ENCODE measurements around the gene TMEM187. TPM values are rescaled to one million over a fixed set of nuclear protein-coding genes. Genes with fewer than 3 reads are reported as not detected.
A peak's percentile ranks its signal among the peaks of the same experiment; 100 is the strongest.
"Not testable (repeated sequence)": the region's sequence is repeated elsewhere in the genome, so short reads cannot be mapped to it uniquely, and the experiment has no call there.

The TMEM187 gene
- total RNA-seq, 1 donor: 6.9 TPM

DNA sequence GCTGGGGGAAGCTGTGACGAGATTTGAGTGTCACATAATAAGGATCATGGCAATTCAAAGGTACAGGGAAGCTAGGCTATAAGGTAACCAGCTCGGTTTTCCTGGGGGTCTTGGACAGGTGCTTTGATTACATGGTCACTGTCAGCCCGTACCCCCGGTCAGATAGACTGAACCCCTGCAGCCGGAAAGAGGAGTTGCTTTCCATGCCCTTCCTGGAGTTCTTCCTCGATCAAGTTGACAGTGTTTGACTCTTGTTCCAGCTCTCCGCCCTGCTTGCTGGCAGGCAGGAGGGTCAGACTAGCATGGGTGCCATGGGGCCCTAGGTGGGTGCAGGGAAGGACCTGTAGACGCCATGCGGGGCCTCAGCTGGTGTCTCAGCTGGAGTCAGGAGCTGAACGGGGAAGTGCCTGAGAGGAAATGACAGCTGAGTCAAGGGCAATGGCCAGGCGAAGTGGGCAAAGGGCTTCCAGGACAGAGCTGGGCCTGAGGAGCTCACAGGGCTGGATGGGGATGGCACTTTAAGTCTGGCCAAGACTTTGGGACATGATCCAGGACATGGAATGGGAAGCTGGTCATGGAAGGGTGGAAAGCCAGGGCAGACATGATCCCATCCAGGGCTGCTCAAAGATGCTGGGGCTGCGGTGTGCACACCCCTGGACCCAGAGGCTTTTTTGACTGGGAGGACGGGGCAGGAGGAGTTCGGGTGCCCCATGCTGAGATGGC, 1.6 kb downstream of the TMEM187 start:
- peaks cover 32% of the 10 kb centered on the region for H3K79me2 ChIP-seq (ENCODE audit: insufficient read depth, low read length)
- no peaks in the 10 kb centered on the region for H3K27me3 ChIP-seq (ENCODE audit: insufficient read depth, low read length)
- H4K20me1 ChIP-seq (ENCODE audit: insufficient read depth, low read length): peaks cover 10% of the 10 kb centered on the region
- H3K4me1 ChIP-seq (ENCODE audit: insufficient read depth, low read length): peaks cover 15% of the 10 kb centered on the region
- H3K9me3 ChIP-seq (ENCODE audit: low read depth, low read length): no peaks in the 10 kb centered on the region
- H2AFZ ChIP-seq (ENCODE audit: low read length): no peak overlapping the region
- H3K36me3 ChIP-seq (ENCODE audit: insufficient read depth, low read length): no peaks in the 10 kb centered on the region
- H3K27ac ChIP-seq (ENCODE audit: low read depth, low read length): no peak overlapping the region
- TF ChIP-seq, protein P1, sequence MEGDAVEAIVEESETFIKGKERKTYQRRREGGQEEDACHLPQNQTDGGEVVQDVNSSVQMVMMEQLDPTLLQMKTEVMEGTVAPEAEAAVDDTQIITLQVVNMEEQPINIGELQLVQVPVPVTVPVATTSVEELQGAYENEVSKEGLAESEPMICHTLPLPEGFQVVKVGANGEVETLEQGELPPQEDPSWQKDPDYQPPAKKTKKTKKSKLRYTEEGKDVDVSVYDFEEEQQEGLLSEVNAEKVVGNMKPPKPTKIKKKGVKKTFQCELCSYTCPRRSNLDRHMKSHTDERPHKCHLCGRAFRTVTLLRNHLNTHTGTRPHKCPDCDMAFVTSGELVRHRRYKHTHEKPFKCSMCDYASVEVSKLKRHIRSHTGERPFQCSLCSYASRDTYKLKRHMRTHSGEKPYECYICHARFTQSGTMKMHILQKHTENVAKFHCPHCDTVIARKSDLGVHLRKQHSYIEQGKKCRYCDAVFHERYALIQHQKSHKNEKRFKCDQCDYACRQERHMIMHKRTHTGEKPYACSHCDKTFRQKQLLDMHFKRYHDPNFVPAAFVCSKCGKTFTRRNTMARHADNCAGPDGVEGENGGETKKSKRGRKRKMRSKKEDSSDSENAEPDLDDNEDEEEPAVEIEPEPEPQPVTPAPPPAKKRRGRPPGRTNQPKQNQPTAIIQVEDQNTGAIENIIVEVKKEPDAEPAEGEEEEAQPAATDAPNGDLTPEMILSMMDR (IDR thresholded peaks at IDR 0.05; ENCODE audit: extremely low read depth, low read depth, low read length): no peak
- DNase-seq (ENCODE audit: insufficient read length, low spot score, missing footprints): peak; percentile 76
- H3K4me2 ChIP-seq (ENCODE audit: insufficient read depth, low read length): peak overlapping the region; percentile 85
- H3K4me3 ChIP-seq (ENCODE audit: insufficient read depth, low read length): peak overlapping the region; percentile 99

GRCh38 chrX:153974726-153975286, 2.3 kb downstream of the TMEM187 start:
- Histone ChIP-seq H3K36me3 (ENCODE audit: insufficient read depth, low read length) (no peaks in the 10 kb centered on the region), H2AFZ (ENCODE audit: low read length) (no peak overlapping the region), H3K79me2 (ENCODE audit: insufficient read depth, low read length) (peaks cover 25% of the 10 kb centered on the region), H3K4me2 (ENCODE audit: insufficient read depth, low read length) (no peak overlapping the region), H3K27ac (ENCODE audit: low read depth, low read length) (no peak overlapping the region), H3K27me3 (ENCODE audit: insufficient read depth, low read length) (no peaks in the 10 kb centered on the region), H3K4me1 (ENCODE audit: insufficient read depth, low read length) (peaks cover 10% of the 10 kb centered on the region), H3K9me3 (ENCODE audit: low read depth, low read length) (no peaks in the 10 kb centered on the region), H3K4me3 (ENCODE audit: insufficient read depth, low read length) (no peak overlapping the region), H4K20me1 (ENCODE audit: insufficient read depth, low read length) (peaks cover 5% of the 10 kb centered on the region)
- DNase-seq (ENCODE audit: insufficient read length, low spot score, missing footprints): peak; percentile 65
- TF ChIP-seq, protein P1 (IDR thresholded peaks at IDR 0.05; ENCODE audit: extremely low read depth, low read depth, low read length): no peak

- H3K4me1 ChIP-seq (ENCODE audit: insufficient read depth, low read length); H4K20me1 ChIP-seq (ENCODE audit: insufficient read depth, low read length); H3K36me3 ChIP-seq (ENCODE audit: insufficient read depth, low read length); DNase-seq (ENCODE audit: insufficient read length, low spot score, missing footprints); H3K9me3 ChIP-seq (ENCODE audit: low read depth, low read length); H2AFZ ChIP-seq (ENCODE audit: low read length); H3K27me3 ChIP-seq (ENCODE audit: insufficient read depth, low read length); H3K79me2 ChIP-seq (ENCODE audit: insufficient read depth, low read length); H3K27ac ChIP-seq (ENCODE audit: low read depth, low read length); H3K4me3 ChIP-seq (ENCODE audit: insufficient read depth, low read length); H3K4me2 ChIP-seq (ENCODE audit: insufficient read depth, low read length): not testable (repeated sequence)
Measured at GRCh38 chrX:153980394-153980793, 7.8 kb downstream of the TMEM187 start.

- Histone ChIP-seq H3K4me2 (ENCODE audit: insufficient read depth, low read length) (no peak overlapping the region), H3K4me3 (ENCODE audit: insufficient read depth, low read length) (no peak overlapping the region), H3K79me2 (ENCODE audit: insufficient read depth, low read length) (peaks cover 2% of the 10 kb centered on the region), H3K27ac (ENCODE audit: low read depth, low read length) (no peak overlapping the region), H3K27me3 (ENCODE audit: insufficient read depth, low read length) (no peaks in the 10 kb centered on the region), H4K20me1 (ENCODE audit: insufficient read depth, low read length) (no peaks in the 10 kb centered on the region), H3K9me3 (ENCODE audit: low read depth, low read length) (no peaks in the 10 kb centered on the region), H2AFZ (ENCODE audit: low read length) (no peak overlapping the region), H3K4me1 (ENCODE audit: insufficient read depth, low read length) (no peaks in the 10 kb centered on the region), H3K36me3 (ENCODE audit: insufficient read depth, low read length) (peaks cover 4% of the 10 kb centered on the region)
- TF ChIP-seq, protein P1 (IDR thresholded peaks at IDR 0.05; ENCODE audit: extremely low read depth, low read depth, low read length): no peak
- peak; percentile 56 for DNase-seq (ENCODE audit: insufficient read length, low spot score, missing footprints)
Measured at GRCh38 chrX:153981231-153981630, 8.7 kb downstream of the TMEM187 start.

Measured in osteoblast (primary cell).